ENCODE results near the gene STX18.
"Not testable (repeated sequence)": the region's sequence is repeated elsewhere in the genome, so short reads cannot be mapped to it uniquely, and the experiment has no call there.

The STX18 gene

DNA sequence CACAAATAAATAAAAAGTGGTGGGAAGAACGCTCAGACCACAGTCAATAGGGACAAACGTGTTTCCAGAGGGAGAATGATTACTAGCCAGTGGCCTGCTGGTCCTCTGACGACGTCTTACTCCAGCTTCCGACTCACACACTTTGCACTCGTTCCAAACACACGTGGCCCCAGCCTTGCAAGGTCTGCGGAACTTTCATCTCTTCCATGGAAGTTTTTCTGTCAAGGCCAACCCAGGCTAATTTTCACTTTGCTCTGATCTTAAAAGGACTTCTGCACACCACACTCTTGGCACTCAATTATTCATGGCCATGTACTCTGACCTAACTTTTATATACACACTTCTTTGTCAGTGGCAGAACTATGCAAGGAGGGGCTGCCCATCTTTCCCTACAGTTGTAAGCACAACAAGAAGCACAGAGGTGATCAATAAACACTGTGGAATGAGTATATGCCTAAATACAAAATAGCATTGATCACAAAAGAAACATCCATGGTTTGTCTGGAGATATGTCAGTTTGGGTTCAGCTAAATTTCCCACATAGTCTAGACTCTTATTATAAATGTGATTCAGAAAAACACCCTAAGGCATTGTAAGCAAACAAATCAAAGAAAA is 69.4 kb downstream of the STX18 start:
- no peaks in the 10 kb centered on the region; the same call in none of the 2 replicates for H3K36me3 ChIP-seq (ENCODE audit: control insufficient read depth, insufficient read depth, low read length)
- no peak for DNase-seq (ENCODE audit: extremely low read depth, insufficient read length)

DNA sequence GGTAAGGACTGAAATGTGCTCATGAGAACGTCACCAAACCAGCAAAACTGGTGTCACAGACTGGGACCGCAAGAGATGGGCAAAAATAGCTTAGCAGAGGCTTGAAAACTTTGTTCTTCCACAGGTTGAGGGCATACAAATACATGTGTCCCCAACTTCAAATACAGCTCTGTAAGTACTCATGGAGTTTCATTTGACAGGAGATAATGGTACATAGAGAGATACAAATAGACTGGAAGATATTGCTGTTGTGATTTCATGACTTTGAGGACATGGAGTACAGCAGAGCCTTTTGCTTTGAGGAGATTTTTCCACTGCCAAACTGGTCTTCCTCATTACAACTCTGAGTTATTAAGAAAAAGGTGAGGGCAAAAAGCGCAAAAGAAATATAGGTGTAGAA is 70.7 kb downstream of the STX18 start:
- DNase-seq (ENCODE audit: extremely low read depth, insufficient read length): no peak
- Histone ChIP-seq H3K4me3 (replicated peaks; ENCODE audit: low read depth, low read length) (no peak overlapping the region), H3K27me3 (replicated peaks; ENCODE audit: control insufficient read depth, insufficient read depth, low read length) (no peaks in the 10 kb centered on the region), H3K36me3 (ENCODE audit: control insufficient read depth, insufficient read depth, low read length) (no peaks in the 10 kb centered on the region; the same call in none of the 2 replicates)
- TF ChIP-seq, protein P1, sequence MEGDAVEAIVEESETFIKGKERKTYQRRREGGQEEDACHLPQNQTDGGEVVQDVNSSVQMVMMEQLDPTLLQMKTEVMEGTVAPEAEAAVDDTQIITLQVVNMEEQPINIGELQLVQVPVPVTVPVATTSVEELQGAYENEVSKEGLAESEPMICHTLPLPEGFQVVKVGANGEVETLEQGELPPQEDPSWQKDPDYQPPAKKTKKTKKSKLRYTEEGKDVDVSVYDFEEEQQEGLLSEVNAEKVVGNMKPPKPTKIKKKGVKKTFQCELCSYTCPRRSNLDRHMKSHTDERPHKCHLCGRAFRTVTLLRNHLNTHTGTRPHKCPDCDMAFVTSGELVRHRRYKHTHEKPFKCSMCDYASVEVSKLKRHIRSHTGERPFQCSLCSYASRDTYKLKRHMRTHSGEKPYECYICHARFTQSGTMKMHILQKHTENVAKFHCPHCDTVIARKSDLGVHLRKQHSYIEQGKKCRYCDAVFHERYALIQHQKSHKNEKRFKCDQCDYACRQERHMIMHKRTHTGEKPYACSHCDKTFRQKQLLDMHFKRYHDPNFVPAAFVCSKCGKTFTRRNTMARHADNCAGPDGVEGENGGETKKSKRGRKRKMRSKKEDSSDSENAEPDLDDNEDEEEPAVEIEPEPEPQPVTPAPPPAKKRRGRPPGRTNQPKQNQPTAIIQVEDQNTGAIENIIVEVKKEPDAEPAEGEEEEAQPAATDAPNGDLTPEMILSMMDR (IDR thresholded peaks at IDR 0.05; ENCODE audit: insufficient read depth, low read length, poor library complexity, severe bottlenecking): no peak

More for the DNA sequence above, 69.4 kb downstream of the STX18 start:
- Histone ChIP-seq H3K4me3 (replicated peaks; ENCODE audit: low read depth, low read length) (no peak overlapping the region), H3K27me3 (replicated peaks; ENCODE audit: control insufficient read depth, insufficient read depth, low read length) (no peaks in the 10 kb centered on the region)
- TF ChIP-seq, protein P1 (IDR thresholded peaks at IDR 0.05; ENCODE audit: insufficient read depth, low read length, poor library complexity, severe bottlenecking): no peak

DNA sequence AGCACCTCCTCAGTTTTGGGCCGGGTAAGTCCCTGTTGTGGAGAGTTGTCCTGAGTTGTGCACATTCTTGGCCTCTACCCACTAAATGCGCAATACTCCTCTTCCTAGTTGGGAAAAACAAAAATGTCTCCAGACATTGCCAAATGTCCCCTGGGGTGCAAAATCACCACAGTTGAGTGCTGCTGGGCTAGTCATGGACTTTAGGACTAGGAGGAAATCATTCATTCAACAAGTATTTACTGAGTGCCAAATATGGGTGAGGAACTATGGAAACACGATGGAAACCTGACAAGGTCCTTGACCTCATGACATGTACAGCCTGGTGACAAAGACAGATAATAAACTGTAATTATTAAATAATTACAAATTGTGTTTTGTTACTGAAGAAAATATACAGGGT is 71.6 kb downstream of the STX18 start:
- TF ChIP-seq, protein P1 (IDR thresholded peaks at IDR 0.05; ENCODE audit: insufficient read depth, low read length, poor library complexity, severe bottlenecking): no peak
- Histone ChIP-seq H3K27me3 (replicated peaks; ENCODE audit: control insufficient read depth, insufficient read depth, low read length) (no peaks in the 10 kb centered on the region), H3K4me3 (replicated peaks; ENCODE audit: low read depth, low read length) (no peak overlapping the region), H3K36me3 (ENCODE audit: control insufficient read depth, insufficient read depth, low read length) (no peaks in the 10 kb centered on the region; the same call in none of the 2 replicates)
- DNase-seq (ENCODE audit: extremely low read depth, insufficient read length): no peak

DNA sequence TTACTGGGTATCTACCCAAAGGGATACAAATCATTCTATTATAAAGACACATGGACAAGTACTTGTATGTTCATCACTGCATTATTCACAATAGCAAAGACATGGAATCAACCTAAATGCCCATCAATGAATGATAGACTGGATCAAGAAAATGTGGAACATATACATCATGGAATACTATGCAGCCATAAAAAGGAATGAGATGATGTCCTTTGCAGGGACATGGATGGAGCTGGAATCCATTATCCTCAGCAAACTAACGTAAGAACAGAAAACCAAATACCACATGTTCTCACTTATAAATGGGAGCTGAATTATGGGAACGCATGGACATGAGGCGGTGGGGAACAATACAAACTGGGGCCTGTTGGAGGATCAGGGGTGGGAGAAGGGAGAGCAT is 76.6 kb downstream of the STX18 start:
- not testable (repeated sequence) for H3K4me3 ChIP-seq (replicated peaks; ENCODE audit: low read depth, low read length); H3K27me3 ChIP-seq (replicated peaks; ENCODE audit: control insufficient read depth, insufficient read depth, low read length); DNase-seq (ENCODE audit: extremely low read depth, insufficient read length); H3K36me3 ChIP-seq (ENCODE audit: control insufficient read depth, insufficient read depth, low read length)

DNA sequence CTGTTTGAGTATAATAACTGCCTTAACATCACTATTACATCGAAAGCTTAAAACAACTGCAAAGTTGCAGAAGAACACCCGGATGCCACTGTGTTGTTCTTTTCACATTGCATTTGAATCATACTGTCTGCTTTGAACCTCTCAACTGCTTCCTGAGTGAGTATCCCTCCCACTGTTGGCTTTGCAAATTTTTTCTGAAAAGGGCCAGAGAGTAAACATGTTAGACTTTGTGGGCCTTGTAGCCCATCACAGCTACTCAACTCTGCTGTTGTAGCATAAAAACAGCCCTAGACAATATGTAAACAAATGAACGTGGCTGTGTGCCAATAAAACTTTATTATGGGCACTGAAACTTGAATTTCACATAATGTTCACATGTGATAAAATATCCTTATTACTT is 78.9 kb downstream of the STX18 start:
- Histone ChIP-seq H3K36me3 (ENCODE audit: control insufficient read depth, insufficient read depth, low read length) (peaks cover 4% of the 10 kb centered on the region), H3K4me3 (replicated peaks; ENCODE audit: low read depth, low read length) (no peak overlapping the region), H3K27me3 (replicated peaks; ENCODE audit: control insufficient read depth, insufficient read depth, low read length) (no peaks in the 10 kb centered on the region)
- no peak for DNase-seq (ENCODE audit: extremely low read depth, insufficient read length)
- TF ChIP-seq, protein P1 (IDR thresholded peaks at IDR 0.05; ENCODE audit: insufficient read depth, low read length, poor library complexity, severe bottlenecking): no peak

DNA sequence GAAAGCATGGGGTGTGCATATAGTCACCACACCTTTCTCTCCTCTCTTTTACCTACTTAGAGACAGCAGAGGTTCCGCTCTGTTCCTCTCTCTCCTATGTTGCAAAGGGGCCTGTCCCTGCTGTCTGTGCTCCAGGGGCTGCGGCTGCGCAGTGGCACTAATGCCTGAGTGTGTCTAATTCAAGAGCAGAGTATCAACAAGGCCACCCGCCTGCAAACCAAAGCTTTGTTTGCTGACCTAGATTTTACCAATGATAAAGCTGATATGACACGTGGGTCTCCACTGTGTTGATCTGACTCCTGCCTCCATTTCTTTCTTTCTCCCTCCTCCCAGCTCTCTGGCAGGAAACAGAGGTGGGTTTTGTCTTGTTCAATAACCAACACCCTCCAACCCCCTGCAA is 80.0 kb downstream of the STX18 start:
- no peak for DNase-seq (ENCODE audit: extremely low read depth, insufficient read length)
- TF ChIP-seq, protein P1 (IDR thresholded peaks at IDR 0.05; ENCODE audit: insufficient read depth, low read length, poor library complexity, severe bottlenecking): no peak
- Histone ChIP-seq H3K36me3 (ENCODE audit: control insufficient read depth, insufficient read depth, low read length) (peaks cover 4% of the 10 kb centered on the region), H3K27me3 (replicated peaks; ENCODE audit: control insufficient read depth, insufficient read depth, low read length) (no peaks in the 10 kb centered on the region), H3K4me3 (replicated peaks; ENCODE audit: low read depth, low read length) (no peak overlapping the region)
